ENCODE measurements around the gene DCUN1D5.
A peak's percentile ranks its signal among the peaks of the same experiment; 100 is the strongest.
"Not testable (repeated sequence)": the region's sequence is repeated elsewhere in the genome, so short reads cannot be mapped to it uniquely, and the experiment has no call there.

The DCUN1D5 gene

DNA sequence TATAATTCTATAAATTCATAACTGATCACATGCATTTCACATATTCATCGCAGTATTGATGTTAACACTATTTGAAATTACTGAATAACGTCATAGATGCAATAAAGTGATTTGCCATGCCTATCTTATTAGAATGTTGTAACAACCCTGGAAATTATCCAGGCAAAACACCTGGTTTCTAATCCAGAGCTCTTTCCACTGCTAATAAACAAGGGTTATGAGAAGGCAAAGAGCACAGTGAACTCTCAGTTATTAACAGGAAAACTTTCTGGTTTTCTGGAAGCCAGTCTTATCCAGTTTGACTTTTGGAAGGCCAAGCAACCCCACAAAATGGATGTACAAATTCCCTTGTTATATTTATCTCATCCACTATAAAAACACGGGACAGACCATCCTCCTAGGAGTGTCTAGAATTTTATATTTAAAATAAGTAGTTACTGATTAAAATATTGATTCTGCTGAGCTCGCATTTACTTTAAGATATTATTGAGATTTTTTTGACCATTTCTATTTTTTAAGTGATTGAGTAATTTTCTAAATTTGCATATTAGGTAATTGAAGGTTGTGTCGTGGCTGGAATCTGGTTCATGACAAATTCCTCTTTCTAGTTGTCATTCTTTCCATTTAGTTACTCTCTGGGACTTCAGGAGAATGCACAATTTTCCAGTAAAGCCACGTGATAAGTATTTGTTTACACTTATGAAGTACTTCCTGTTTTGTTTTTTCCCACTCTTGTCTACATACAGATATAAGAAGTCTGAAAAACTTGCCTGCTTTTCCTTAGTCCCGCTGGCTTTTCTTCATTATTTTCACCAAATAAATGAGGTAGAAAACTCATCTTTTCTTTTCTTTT, 47.9 kb downstream of the DCUN1D5 start:
- TF ChIP-seq, protein P1, sequence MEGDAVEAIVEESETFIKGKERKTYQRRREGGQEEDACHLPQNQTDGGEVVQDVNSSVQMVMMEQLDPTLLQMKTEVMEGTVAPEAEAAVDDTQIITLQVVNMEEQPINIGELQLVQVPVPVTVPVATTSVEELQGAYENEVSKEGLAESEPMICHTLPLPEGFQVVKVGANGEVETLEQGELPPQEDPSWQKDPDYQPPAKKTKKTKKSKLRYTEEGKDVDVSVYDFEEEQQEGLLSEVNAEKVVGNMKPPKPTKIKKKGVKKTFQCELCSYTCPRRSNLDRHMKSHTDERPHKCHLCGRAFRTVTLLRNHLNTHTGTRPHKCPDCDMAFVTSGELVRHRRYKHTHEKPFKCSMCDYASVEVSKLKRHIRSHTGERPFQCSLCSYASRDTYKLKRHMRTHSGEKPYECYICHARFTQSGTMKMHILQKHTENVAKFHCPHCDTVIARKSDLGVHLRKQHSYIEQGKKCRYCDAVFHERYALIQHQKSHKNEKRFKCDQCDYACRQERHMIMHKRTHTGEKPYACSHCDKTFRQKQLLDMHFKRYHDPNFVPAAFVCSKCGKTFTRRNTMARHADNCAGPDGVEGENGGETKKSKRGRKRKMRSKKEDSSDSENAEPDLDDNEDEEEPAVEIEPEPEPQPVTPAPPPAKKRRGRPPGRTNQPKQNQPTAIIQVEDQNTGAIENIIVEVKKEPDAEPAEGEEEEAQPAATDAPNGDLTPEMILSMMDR (conservative IDR thresholded peaks at IDR 0.05; ENCODE audit: low read depth, low read length), result no peak
- no peak for DNase-seq (ENCODE audit: low read depth)
- no peak overlapping the region for H3K4me3 ChIP-seq (ENCODE audit: low read length)

DNA sequence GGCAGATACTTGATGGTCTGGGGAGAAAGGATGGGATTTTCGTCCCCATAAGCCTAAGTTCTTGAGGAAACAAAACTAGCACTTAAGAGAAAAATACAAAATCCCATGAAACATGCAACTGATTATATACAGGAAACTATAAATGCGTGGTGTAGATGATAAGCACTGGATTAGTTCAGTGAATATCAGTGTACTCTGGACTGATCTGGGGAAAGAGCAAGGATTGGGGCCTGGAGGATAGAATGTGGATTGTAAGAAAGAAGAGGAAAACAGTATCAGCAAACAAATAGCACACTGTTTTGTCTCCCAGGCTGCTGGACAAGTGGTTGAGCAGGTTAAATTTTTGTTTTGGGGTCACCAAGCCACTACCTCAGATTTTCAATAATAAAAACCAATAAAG, 49.8 kb downstream of the DCUN1D5 start:
- DNase-seq (ENCODE audit: low read depth), result no peak
- TF ChIP-seq, protein P1 (conservative IDR thresholded peaks at IDR 0.05; ENCODE audit: low read depth, low read length), result no peak
- no peak overlapping the region for H3K4me3 ChIP-seq (ENCODE audit: low read length)

- peak; percentile 16 for DNase-seq (ENCODE audit: low read depth)
- H3K4me3 ChIP-seq (ENCODE audit: low read length), result no peak overlapping the region
- TF ChIP-seq, protein P1 (conservative IDR thresholded peaks at IDR 0.05; ENCODE audit: low read depth, low read length), result peak; percentile 67
These were observed 56.0 kb downstream of the DCUN1D5 start for GRCh38 chr11:103035791-103036434.

DNA sequence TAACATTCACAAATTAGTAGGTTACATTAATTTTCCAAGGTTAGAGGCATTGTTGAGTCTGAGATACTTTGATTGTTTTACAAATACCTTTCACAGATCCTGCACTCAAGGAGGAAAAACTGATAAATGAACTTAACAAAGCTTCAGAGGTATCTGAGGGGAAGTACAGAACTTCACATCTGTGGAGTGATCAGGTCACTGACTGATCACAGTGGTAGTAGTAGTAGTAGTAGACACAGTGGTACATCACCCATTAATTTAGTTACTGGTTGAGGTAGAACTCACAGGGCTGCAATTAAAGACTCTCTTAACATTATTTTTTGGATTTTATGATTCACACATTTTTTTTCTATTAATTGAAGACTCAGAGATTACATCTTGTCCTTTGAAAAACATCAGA, 56.7 kb downstream of the DCUN1D5 start:
- no peak overlapping the region for H3K4me3 ChIP-seq (ENCODE audit: low read length)
- DNase-seq (ENCODE audit: low read depth), result no peak
- TF ChIP-seq, protein P1 (conservative IDR thresholded peaks at IDR 0.05; ENCODE audit: low read depth, low read length), result no peak

DNA sequence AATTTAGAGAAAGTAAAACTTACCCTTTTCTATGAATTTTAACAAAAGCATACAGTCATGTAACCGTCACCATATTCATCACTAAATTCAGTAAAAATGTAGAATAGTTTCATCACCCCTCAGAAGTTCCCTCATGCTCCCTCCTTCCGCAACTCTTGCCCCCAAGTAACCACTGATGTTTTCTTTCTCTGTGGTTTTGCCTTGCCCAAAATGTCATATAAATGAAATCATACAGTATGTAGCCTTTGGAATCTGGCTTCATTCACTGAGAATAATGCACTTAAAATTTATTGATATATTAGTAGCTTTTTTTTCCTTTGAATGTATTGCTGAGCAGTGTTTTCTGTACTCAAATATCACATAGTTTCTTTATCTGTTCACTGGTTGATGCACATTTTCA, 60.1 kb downstream of the DCUN1D5 start:
- TF ChIP-seq, protein P1 (conservative IDR thresholded peaks at IDR 0.05; ENCODE audit: low read depth, low read length), result no peak
- DNase-seq (ENCODE audit: low read depth), result no peak
- H3K4me3 ChIP-seq (ENCODE audit: low read length), result no peak overlapping the region

- TF ChIP-seq, protein P1 (conservative IDR thresholded peaks at IDR 0.05; ENCODE audit: low read depth, low read length), result no peak
- no peak for DNase-seq (ENCODE audit: low read depth)
- H3K4me3 ChIP-seq (ENCODE audit: low read length), result no peak overlapping the region
These were observed 62.6 kb downstream of the DCUN1D5 start for GRCh38 chr11:103029401-103029800.

GRCh38 chr11:103028304-103029020, 63.5 kb downstream of the DCUN1D5 start:
- not testable (repeated sequence) for DNase-seq (ENCODE audit: low read depth)

More at GRCh38 chr11:103028304-103029020, 63.5 kb downstream of the DCUN1D5 start:
- not testable (repeated sequence) for H3K4me3 ChIP-seq (ENCODE audit: low read length)

Data from retinal pigment epithelial cell (primary cell).